SK-N-SH treated with all-trans-retinoic acid at 6 μM for 48 hours (cell line): ENCODE measurements around the gene MMS22L.

ENCODE experiments used
- ARNTL ChIP-seq: fragments of 450-650 bp; formaldehyde crosslinking; IDR thresholded peaks from 2 replicates; pipeline ENCODE4 v1.5.0; 2020; ENCODE audit warnings: low read depth, mild to moderate bottlenecking, moderate library complexity, borderline replicate concordance
- PATZ1 ChIP-seq: fragments of 250-450 bp; sonication (Bioruptor Pico); IDR thresholded peaks from 2 replicates; pipeline ENCODE4 v1.8.0; 2020; ENCODE audit warnings: mild to moderate bottlenecking, moderate library complexity, borderline replicate concordance
- RARB ChIP-seq: fragments of 250-450 bp; sonication (Bioruptor Pico); IDR thresholded peaks from 2 replicates; pipeline ENCODE4 v1.8.0; 2021; ENCODE audit warnings: mild to moderate bottlenecking, moderate library complexity
- ZC3H10 ChIP-seq: fragments of 250-450 bp; sonication (Bioruptor Pico); IDR thresholded peaks from 2 replicates; pipeline ENCODE4 v1.5.1; 2021; ENCODE audit warnings: mild to moderate bottlenecking, moderate library complexity
- ZNF70 ChIP-seq: fragments of 450-650 bp; formaldehyde crosslinking; IDR thresholded peaks from 2 replicates; pipeline ENCODE4 v1.5.0; 2020; ENCODE audit warnings: mild to moderate bottlenecking, moderate library complexity

- TF ChIP-seq ZC3H10 (CRISPR knock-in tag) (no peak), ZNF70 (CRISPR knock-in tag) (no peak), RARB (CRISPR knock-in tag) (no peak), PATZ1 (CRISPR knock-in tag) (no peak), ARNTL (CRISPR knock-in tag) (no peak)
These were observed 5.2 kb upstream of the MMS22L start for GRCh38 chr6:97288188-97288587.
